Measurements from ENCODE around the gene MAN1B1.

MAN1B1 gene

DNA sequence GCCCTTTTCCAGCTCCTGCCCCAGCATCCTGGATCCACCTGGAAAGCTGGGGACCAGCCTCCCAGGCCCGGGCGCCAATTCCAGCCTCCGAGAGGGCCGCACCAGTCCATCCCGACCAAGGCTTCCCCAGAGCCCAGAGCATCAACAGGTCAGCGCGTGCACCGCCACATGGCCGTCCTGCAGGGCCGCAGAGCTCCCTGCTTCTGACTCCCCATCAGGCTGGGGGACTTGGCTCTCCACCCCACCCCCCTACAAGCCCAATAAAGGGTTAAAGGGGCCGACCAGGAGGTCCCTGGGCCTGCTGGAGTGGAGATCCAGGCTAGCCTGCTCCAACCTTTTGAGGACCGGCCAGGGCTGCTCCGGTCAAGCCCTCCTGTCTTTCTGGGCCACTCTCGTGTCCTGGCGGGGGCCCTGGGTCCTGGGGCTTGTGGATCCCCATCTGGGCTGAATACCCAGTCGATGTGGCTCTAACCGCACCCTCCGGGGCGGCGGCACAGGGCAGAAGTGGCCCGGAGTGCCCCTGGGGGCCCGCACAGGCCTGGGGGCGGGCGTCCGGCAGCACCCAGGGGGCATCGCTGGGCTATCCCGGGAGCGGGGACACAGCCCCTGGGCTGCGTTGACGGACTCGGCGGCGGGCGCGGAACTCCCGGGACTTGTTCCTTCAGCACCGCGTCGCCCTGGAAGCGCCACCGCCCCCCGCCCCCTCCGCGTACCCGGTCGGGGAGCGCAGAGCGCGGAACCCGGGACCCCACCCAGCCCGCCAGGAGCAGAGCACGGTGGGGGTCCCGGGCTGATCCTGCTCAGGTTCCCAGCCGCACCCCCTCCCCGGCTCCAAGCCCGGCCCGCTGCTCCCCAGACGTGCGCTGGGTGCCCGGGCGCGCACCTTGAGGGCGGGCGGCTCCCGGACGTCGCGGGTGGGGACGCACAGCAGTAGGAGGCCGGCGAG, 33.5 kb upstream of the MAN1B1 start:
- Histone ChIP-seq H3K9me3 (ENCODE audit: control extremely low read depth in 1 of 5, control insufficient read depth in 4 of 5, insufficient read depth in 2 of 5, low read depth in 1 of 5, low read length in 4 of 5) (no peaks in the 10 kb centered on the region), H3K27me3 (replicated peaks in 2 of 5; ENCODE audit: control insufficient read depth in 4 of 5, insufficient read depth in 5 of 5, low read length in 4 of 5) (peaks cover 0 to 77% (median 24%) of the 10 kb centered on the region in 5 experiments), H3K4me1 (ENCODE audit: control extremely low read depth in 1 of 4, control insufficient read depth in 4 of 4, insufficient read depth in 4 of 4, low read length in 3 of 4) (peaks cover 0 to 21% (median 16%) of the 10 kb centered on the region in 4 experiments), H3K36me3 (ENCODE audit: control insufficient read depth in 4 of 4, insufficient read depth in 4 of 4, low read length in 3 of 4) (no peaks in the 10 kb centered on the region), H3K4me3 (ENCODE audit: control insufficient read depth in 1 of 7, extremely low read depth in 1 of 7, insufficient read depth in 4 of 7, low read depth in 2 of 7, low read length in 6 of 7) (peak overlapping the region in 5 of 7 experiments; percentile 20 to 52 (median 25)), H3K27ac (ENCODE audit: insufficient read depth in 1 of 2, low read depth in 1 of 2, low read length in 2 of 2, poor library complexity in 1 of 2, severe bottlenecking in 2 of 2) (no peak overlapping the region)
- ChIA-PET POLR2A (no interaction called here), CTCF (interaction anchor here (0.5 to 1.9 kb wide), 4 partner anchors 8 to 173 kb away, joined by 3 to 11 read pairs (median 6); no protein-coding TSS in a partner anchor)
- DNase-seq: peak in 1 of 3 donors; percentile 22
- WGBS (ENCODE audit: insufficient coverage): 4% methylated on average over 49 of the region's 71 CpGs

DNA sequence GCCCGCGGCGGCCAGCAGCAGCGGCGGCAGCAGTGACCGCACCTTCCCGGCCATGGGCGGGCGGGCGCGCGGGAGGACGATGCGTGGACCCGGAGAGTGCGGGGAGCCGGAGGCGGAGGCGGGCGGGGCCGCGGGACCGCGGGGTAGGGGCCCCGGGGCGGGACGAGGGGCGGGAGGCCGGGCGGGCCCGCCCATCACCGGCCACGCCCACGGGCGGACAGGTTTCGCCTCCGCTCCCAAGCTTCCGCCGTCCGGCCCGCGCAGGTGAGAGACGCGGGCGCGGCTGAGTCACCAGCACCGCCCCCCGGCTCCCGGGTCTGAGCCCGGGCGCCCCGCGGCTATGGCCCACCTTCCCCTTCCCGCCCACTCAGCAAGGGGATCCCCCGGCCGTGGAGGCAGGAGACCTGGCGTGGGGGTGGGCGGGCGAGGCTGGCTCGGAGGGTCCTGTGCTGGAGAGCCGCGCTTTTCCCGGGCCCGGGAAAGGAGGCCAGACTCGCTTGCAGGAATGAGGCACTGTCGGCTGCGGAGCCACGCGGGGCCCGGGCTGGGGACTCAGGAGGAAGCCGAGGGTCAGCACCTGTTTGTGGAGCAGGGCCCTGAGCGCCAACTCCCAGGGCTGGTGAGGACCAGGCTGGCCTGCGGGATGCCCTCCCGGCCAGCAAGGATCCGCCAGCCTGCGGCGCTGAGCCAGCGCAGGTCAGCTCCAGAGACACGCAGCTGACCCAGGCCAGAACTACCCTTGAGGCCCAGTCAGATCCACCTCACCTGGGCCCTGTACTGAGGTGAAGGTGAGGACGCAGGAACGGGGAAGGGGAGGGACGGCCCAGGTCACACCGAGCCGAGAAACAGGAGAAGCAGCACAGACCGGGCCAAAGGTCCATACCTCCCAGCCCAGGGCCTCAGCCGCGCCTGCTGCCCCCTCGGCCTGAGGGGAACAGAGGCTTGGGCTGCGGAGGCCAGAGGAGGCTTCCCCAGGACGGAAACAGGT, 32.5 kb upstream of the MAN1B1 start, which contains the start of gene ENTPD2:
ENTPD2 (minus strand) TSS at position 118 of the 988 bp plus-strand sequence; CDS start at position 54, 64 bp downstream.
- H3K4me3 ChIP-seq (ENCODE audit: control insufficient read depth in 1 of 7, extremely low read depth in 1 of 7, insufficient read depth in 4 of 7, low read depth in 2 of 7, low read length in 6 of 7): peak within 1 kb of the TSS in 5 of 7 experiments; percentile 20 to 52 (median 25)
- peaks cover 0 to 28% (median 23%) of the 10 kb centered on the region in 4 experiments for H3K4me1 ChIP-seq (ENCODE audit: control extremely low read depth in 1 of 4, control insufficient read depth in 4 of 4, insufficient read depth in 4 of 4, low read length in 3 of 4)
- H3K36me3 ChIP-seq (ENCODE audit: control insufficient read depth in 4 of 4, insufficient read depth in 4 of 4, low read length in 3 of 4): no peaks in the 10 kb centered on the region
- peaks cover 0 to 69% (median 22%) of the 10 kb centered on the region in 5 experiments for H3K27me3 ChIP-seq (replicated peaks in 2 of 5; ENCODE audit: control insufficient read depth in 4 of 5, insufficient read depth in 5 of 5, low read length in 4 of 5)
- no peak within 1 kb of the TSS for H3K27ac ChIP-seq (ENCODE audit: insufficient read depth in 1 of 2, low read depth in 1 of 2, low read length in 2 of 2, poor library complexity in 1 of 2, severe bottlenecking in 2 of 2)
- ChIA-PET CTCF (interaction anchor here (7.8 kb wide), 1 partner anchor 14 kb away, joined by 76 read pairs; the partner anchor contains the start of gene SAPCD2), POLR2A (no interaction called here)
- peak in 1 of 3 donors; percentile 18 for DNase-seq
- no peaks in the 10 kb centered on the region for H3K9me3 ChIP-seq (ENCODE audit: control extremely low read depth in 1 of 5, control insufficient read depth in 4 of 5, insufficient read depth in 2 of 5, low read depth in 1 of 5, low read length in 4 of 5)
- 22% methylated on average over 61 of the region's 90 CpGs for WGBS (ENCODE audit: insufficient coverage)

DNA sequence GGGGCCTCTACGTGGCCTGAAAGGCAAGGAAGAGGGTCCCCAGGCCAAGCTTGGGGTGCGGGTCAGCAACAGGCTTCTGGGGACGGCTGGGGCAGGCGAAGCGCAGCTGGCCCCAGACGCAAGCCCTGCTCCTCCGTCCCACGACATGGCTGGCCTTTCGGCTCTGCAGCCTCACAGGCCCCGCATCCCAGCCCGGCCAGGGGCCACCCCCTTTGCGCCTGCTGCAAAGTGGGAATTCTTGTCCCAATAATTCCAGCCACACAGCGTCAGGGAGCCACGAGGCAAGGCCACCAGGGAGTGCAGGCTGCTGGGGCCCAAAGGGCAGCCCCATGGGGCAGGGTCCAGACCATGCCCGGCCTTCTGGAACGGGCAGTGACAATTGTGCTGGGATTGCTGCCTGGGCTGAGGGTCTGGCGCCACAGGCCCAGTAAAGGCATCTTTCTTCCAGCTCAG, 31.8 kb upstream of the MAN1B1 start:
- 98% methylated on average over 17 of the region's 17 CpGs for WGBS (ENCODE audit: insufficient coverage)
- H3K27me3 ChIP-seq (replicated peaks in 2 of 5; ENCODE audit: control insufficient read depth in 4 of 5, insufficient read depth in 5 of 5, low read length in 4 of 5): peaks cover 0 to 62% (median 21%) of the 10 kb centered on the region in 5 experiments
- no peak for DNase-seq
- ChIA-PET POLR2A (no interaction called here), CTCF (interaction anchor here (1.5 to 7.8 kb wide), 2 partner anchors 8 to 13 kb away, joined by 9 to 76 read pairs; partner anchors contain the start of gene SAPCD2)
- no peaks in the 10 kb centered on the region for H3K36me3 ChIP-seq (ENCODE audit: control insufficient read depth in 4 of 4, insufficient read depth in 4 of 4, low read length in 3 of 4)
- no peak overlapping the region for H3K4me3 ChIP-seq (ENCODE audit: control insufficient read depth in 1 of 7, extremely low read depth in 1 of 7, insufficient read depth in 4 of 7, low read depth in 2 of 7, low read length in 6 of 7)
- H3K4me1 ChIP-seq (ENCODE audit: control extremely low read depth in 1 of 4, control insufficient read depth in 4 of 4, insufficient read depth in 4 of 4, low read length in 3 of 4): peaks cover 0 to 28% (median 21%) of the 10 kb centered on the region in 4 experiments
- H3K9me3 ChIP-seq (ENCODE audit: control extremely low read depth in 1 of 5, control insufficient read depth in 4 of 5, insufficient read depth in 2 of 5, low read depth in 1 of 5, low read length in 4 of 5): no peaks in the 10 kb centered on the region
- H3K27ac ChIP-seq (ENCODE audit: insufficient read depth in 1 of 2, low read depth in 1 of 2, low read length in 2 of 2, poor library complexity in 1 of 2, severe bottlenecking in 2 of 2): no peak overlapping the region

DNA sequence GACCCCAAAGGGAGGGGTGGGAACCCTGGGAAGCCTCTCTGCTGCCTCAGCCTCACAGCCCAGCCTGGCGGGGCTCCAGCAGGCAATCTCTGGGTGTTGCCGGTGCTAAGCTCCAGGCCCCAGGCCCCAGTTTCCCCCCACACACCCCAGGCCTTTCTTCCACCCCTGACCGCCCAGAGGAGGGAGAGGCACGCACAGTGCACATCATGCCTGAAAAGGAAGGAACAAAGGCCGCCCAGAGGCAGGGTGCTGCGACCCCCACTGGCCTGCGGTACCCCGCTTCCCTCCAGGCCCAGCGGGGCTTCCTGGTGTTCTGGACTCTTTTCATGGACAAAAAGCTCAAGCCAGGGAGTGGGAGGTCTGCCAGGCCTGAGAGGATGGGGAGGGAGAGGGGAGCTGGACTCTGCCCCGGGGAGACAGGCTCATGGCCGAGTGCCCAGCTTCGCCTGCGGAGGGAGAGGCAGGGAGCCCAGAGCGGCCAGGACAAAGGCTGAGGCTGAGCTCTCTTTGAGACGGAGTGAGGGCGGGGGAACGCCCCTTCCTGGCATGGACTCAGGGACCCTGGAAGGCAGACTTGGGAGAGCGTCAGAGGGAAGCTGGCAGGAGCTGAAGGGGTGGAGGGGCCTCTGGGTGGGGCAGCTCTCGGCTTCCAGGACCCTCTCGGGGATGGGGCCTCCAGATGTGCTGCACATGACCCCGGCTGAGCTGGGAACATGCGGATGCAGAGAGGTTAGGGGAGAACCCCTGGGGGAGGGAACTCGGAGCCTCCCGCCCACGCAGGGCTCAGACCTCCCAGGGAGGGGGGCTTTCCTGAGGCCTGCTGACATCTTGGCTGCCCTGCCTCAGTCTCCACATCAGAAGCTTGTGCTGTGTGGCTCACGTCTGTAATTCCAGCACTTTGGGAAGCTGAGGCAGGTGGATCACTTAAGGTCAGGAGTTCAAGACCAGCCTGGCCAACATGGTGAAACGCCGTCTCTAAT, 31.1 kb upstream of the MAN1B1 start:
- no peak overlapping the region for H3K4me3 ChIP-seq (ENCODE audit: control insufficient read depth in 1 of 7, extremely low read depth in 1 of 7, insufficient read depth in 4 of 7, low read depth in 2 of 7, low read length in 6 of 7)
- CTCF ChIA-PET: interaction anchor here (0.7 to 7.8 kb wide), 4 partner anchors 9 to 26 kb away, joined by 4 to 76 read pairs (median 7); partner anchors contain the start of gene SAPCD2
- 80% methylated on average over 22 of the region's 28 CpGs for WGBS (ENCODE audit: insufficient coverage)
- H3K27me3 ChIP-seq (replicated peaks in 2 of 5; ENCODE audit: control insufficient read depth in 4 of 5, insufficient read depth in 5 of 5, low read length in 4 of 5): peaks cover 0 to 55% (median 18%) of the 10 kb centered on the region in 5 experiments
- peaks cover 0 to 33% (median 21%) of the 10 kb centered on the region in 4 experiments for H3K4me1 ChIP-seq (ENCODE audit: control extremely low read depth in 1 of 4, control insufficient read depth in 4 of 4, insufficient read depth in 4 of 4, low read length in 3 of 4)
- POLR2A ChIA-PET: no interaction called here
- DNase-seq: no peak
- H3K9me3 ChIP-seq (ENCODE audit: control extremely low read depth in 1 of 5, control insufficient read depth in 4 of 5, insufficient read depth in 2 of 5, low read depth in 1 of 5, low read length in 4 of 5): no peaks in the 10 kb centered on the region
- no peaks in the 10 kb centered on the region for H3K36me3 ChIP-seq (ENCODE audit: control insufficient read depth in 4 of 4, insufficient read depth in 4 of 4, low read length in 3 of 4)
- no peak overlapping the region for H3K27ac ChIP-seq (ENCODE audit: insufficient read depth in 1 of 2, low read depth in 1 of 2, low read length in 2 of 2, poor library complexity in 1 of 2, severe bottlenecking in 2 of 2)

DNA sequence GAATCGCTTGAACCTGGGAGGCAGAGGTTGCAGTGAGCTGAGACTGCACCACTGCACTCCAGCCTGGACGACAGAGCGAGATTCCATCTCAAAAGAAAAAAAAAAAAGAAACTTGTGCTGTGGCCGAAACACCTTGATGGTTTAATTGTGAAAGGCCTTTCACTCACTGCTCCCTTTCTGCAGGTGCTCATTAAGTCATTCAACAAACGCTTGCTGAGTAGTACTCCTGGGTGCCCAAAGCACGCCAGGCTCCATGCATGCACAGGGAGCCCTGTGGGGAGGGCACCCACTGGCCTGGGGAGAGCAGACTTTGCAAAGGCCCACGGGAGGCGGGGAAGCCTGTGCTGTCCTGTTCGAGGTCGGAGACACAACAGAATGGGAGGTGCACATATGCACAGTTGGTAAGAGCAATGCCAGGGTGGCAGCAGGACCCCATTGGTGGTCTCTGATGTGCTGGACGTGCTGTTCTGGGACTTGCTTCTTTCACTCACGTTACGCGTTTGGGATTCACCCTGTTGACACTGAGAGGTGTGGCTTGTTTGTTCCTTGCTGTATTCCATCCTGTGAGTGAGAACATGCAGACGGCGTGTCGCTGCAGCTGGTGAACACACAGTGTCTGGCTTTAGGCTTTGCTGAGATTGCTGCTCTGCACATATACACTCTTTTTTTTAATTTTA, 29.9 kb upstream of the MAN1B1 start:
- Histone ChIP-seq H3K4me3 (ENCODE audit: control insufficient read depth in 1 of 7, extremely low read depth in 1 of 7, insufficient read depth in 4 of 7, low read depth in 2 of 7, low read length in 6 of 7) (no peak overlapping the region), H3K36me3 (ENCODE audit: control insufficient read depth in 4 of 4, insufficient read depth in 4 of 4, low read length in 3 of 4) (no peaks in the 10 kb centered on the region), H3K4me1 (ENCODE audit: control extremely low read depth in 1 of 4, control insufficient read depth in 4 of 4, insufficient read depth in 4 of 4, low read length in 3 of 4) (peaks cover 0 to 35% (median 21%) of the 10 kb centered on the region in 4 experiments), H3K27ac (ENCODE audit: insufficient read depth in 1 of 2, low read depth in 1 of 2, low read length in 2 of 2, poor library complexity in 1 of 2, severe bottlenecking in 2 of 2) (no peak overlapping the region), H3K27me3 (replicated peaks in 2 of 5; ENCODE audit: control insufficient read depth in 4 of 5, insufficient read depth in 5 of 5, low read length in 4 of 5) (peaks cover 0 to 44% (median 17%) of the 10 kb centered on the region in 5 experiments), H3K9me3 (ENCODE audit: control extremely low read depth in 1 of 5, control insufficient read depth in 4 of 5, insufficient read depth in 2 of 5, low read depth in 1 of 5, low read length in 4 of 5) (no peaks in the 10 kb centered on the region)
- POLR2A ChIA-PET: interaction anchor here (0.6 kb wide), 1 partner anchor 240 kb away, joined by 3 read pairs; no protein-coding TSS in a partner anchor
- CTCF ChIA-PET: interaction anchor here (1.5 to 7.8 kb wide), 2 partner anchors 10 to 11 kb away, joined by 9 to 76 read pairs; partner anchors contain the start of gene SAPCD2
- no peak for DNase-seq
- WGBS (ENCODE audit: insufficient coverage): 94% methylated on average over 15 of the region's 17 CpGs
